SJSA1 (cell line): ENCODE data around the gene KCNQ1. TPM values are rescaled to one million over a fixed set of nuclear protein-coding genes. Genes with fewer than 3 reads are reported as not detected.

Experiments
- DNase-seq, 2 experiments: peaks; one replicate each; pipeline ENCODE4 v3.0.0-alpha.2; 2015 to 2020; ENCODE audit warnings: low spot score in 2 of 2, low read depth in 1 of 2
- H3K27ac ChIP-seq: fragments of 250-450 bp; sonication (Bioruptor Pico); 2 replicates; pipeline ENCODE4 v1.5.1; 2020; ENCODE audit warnings: mild to moderate bottlenecking, moderate library complexity
- H3K27me3 ChIP-seq: fragments of 250-450 bp; sonication (Bioruptor Pico); replicated peaks from 2 replicates; pipeline ENCODE4 v1.5.1; 2020; ENCODE audit warnings: mild to moderate bottlenecking, moderate library complexity
- H3K36me3 ChIP-seq: fragments of 250-450 bp; sonication (Bioruptor Pico); 2 replicates; pipeline ENCODE4 v1.5.1; 2020; ENCODE audit warnings: mild to moderate bottlenecking
- H3K4me1 ChIP-seq: fragments of 250-450 bp; sonication (Bioruptor Pico); replicated peaks from 2 replicates; pipeline ENCODE4 v1.6.1; 2021; ENCODE audit warnings: mild to moderate bottlenecking
- H3K4me3 ChIP-seq: fragments of 250-450 bp; sonication (Bioruptor Pico); 2 replicates; pipeline ENCODE4 v1.5.1; 2020; ENCODE audit warnings: mild to moderate bottlenecking
- H3K9me3 ChIP-seq: fragments of 250-450 bp; sonication (Bioruptor Pico); replicated peaks from 2 replicates; pipeline ENCODE4 v1.5.1; 2020; ENCODE audit warnings: mild to moderate bottlenecking
- total RNA-seq: library from RNA; depleted of rRNA; stranded (reverse); fragments of >200 nt; shearing (Covaris generic); gene quantifications from 2 replicates; pipeline ENCODE4 v1.2.3, GENCODE V29; 2014

KCNQ1 gene
- total RNA-seq, 1 experiment from 2014 or later, result not detected

DNA sequence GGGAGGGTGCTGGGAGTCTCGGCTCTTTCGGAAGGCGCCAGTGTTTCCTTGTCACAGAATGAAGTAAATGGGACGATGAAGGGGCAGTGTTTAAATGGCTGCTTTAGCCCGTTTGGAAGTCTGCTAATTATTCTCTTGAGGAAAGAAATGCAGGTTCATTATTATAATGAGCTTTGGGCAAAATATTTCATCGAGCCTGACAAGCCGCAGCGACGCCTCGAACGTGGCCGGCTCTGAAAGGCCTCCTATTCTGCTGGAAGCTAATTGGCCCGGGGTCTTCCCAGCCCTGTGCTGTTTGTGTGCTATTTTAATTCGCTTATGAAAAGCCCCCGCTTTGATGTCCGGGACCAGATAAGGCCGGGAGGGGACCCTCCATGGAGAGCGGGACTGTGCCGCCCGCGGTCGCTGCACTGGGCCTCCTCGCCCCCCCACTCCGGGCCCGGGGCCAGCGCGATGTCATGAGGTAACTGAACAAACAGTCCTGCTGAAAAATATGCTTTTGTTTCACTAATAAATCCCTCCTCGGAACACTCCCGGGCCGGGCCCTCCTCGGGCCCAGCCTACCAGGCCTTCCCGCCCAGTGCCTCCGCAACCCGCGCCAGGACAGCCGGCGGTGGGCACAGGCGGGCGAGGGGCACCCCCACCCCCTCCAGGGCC, 362.3 kb downstream of the KCNQ1 start:
- Histone ChIP-seq H3K9me3 (peaks cover 16% of the 10 kb centered on the region), H3K36me3 (no peaks in the 10 kb centered on the region), H3K27me3 (peaks cover 47% of the 10 kb centered on the region), H3K4me3 (no peak overlapping the region), H3K4me1 (no peaks in the 10 kb centered on the region), H3K27ac (no peak overlapping the region)
- peak in 1 of 2 experiments; percentile 51 for DNase-seq

- Histone ChIP-seq H3K36me3 (no peaks in the 10 kb centered on the region), H3K4me1 (no peaks in the 10 kb centered on the region), H3K9me3 (peaks cover 16% of the 10 kb centered on the region), H3K27ac (no peak overlapping the region), H3K4me3 (no peak overlapping the region), H3K27me3 (peaks cover 47% of the 10 kb centered on the region)
- DNase-seq, result peak in 1 of 2 experiments; percentile 43
Observed at GRCh38 chr11:2807801-2808241, 363.0 kb downstream of the KCNQ1 start.

DNA sequence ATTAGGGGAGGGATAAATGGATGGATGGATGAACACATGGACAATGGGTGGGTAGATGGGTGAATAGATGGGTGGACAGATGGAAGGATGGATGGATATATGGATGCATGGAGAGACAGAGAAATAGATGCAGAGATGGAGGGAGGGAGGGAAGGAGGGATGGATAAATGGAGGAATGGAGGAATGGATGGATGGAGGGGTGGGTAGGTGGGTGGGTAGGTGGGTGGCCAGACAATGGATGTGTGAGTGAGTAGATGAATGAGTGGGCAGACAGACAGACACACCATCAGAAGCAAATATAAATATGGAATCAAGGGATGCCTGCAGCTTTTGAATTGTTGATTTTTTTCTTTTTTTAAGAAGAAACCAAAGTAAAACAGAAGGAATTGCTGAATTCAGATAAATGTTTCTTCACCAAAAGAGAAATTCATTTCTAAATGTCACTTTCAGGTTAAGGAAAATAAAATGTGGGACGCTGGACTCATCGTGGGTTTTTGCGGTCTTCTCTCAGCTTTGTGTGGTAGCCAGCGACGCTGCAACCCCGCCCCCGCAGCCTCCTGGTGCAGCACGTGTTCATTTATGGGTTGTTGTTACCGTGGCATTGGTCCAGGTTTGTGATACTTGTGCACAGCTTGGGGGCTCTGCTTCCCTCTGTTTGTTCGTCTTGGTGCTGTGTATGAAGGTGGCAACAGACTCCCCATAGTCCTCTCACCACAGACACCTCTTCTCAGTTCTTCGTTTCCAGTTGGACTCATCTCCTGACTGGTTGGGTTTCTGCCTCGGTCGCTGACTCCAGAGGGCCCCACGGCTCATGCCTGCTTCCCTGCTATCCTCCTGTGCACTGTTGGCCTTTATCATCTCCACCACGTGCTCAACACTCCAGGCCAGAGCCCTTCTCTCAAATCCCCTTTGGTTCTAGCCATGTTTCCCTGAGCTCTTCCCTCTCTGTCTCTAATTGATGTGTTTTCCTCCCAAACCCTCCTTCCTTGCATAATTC, 364.3 kb downstream of the KCNQ1 start:
- H3K27me3 ChIP-seq, result peaks cover 47% of the 10 kb centered on the region
- no peak overlapping the region for H3K27ac ChIP-seq
- no peaks in the 10 kb centered on the region for H3K36me3 ChIP-seq
- no peak overlapping the region for H3K4me3 ChIP-seq
- H3K4me1 ChIP-seq, result peaks cover 5% of the 10 kb centered on the region; the same call in 1 of the 2 replicates
- peak in 1 of 2 experiments; percentile 37 for DNase-seq
- H3K9me3 ChIP-seq, result peaks cover 16% of the 10 kb centered on the region

GRCh38 chr11:2809854-2810253, 365.0 kb downstream of the KCNQ1 start:
- Histone ChIP-seq H3K4me3 (no peak overlapping the region), H3K9me3 (peaks cover 16% of the 10 kb centered on the region), H3K27me3 (peaks cover 45% of the 10 kb centered on the region), H3K27ac (no peak overlapping the region), H3K36me3 (no peaks in the 10 kb centered on the region), H3K4me1 (peaks cover 5% of the 10 kb centered on the region; the same call in 1 of the 2 replicates)
- DNase-seq, result no peak

DNA sequence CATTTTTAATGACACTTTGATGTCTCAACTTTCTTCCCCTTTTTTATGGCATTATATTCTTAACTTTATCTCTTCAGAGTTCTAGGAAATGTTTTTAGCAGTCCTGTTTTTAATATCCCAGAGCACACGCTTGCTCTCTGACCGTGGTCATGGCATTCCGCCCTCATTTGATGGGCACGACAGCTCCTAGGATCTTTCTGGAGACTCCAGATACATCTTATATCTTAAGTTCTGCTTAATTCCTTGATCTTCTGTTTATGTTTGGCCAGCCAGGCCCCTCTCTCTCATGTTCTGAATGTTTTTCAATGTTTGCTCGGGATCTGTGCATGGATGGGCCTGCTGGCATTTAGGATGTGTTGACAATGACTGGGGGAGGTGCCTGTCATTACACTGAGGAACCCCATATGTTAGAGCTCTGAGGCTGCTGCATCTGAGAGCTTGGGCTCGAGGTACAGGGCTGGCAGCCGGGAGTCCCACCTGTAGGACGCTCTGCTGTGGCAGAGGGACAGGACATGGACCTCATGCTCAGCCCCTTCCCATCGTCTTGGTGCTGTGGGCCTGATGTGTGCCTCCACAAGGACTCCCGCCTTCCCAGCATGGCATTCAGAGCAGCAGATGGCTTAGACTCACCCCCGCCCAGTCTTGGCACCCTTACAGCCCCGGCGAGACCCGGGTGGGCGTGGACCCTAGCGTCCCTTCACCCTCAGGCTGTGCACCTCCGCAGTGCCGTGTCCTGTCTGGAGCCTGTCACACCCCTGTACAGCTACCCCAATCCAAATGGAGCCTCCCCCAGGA, 365.8 kb downstream of the KCNQ1 start:
- peaks cover 39% of the 10 kb centered on the region for H3K27me3 ChIP-seq
- H3K4me3 ChIP-seq, result no peak overlapping the region
- H3K9me3 ChIP-seq, result peaks cover 18% of the 10 kb centered on the region
- H3K27ac ChIP-seq, result no peak overlapping the region
- DNase-seq, result no peak
- H3K36me3 ChIP-seq, result no peaks in the 10 kb centered on the region
- peaks cover 5% of the 10 kb centered on the region; the same call in 1 of the 2 replicates for H3K4me1 ChIP-seq

DNA sequence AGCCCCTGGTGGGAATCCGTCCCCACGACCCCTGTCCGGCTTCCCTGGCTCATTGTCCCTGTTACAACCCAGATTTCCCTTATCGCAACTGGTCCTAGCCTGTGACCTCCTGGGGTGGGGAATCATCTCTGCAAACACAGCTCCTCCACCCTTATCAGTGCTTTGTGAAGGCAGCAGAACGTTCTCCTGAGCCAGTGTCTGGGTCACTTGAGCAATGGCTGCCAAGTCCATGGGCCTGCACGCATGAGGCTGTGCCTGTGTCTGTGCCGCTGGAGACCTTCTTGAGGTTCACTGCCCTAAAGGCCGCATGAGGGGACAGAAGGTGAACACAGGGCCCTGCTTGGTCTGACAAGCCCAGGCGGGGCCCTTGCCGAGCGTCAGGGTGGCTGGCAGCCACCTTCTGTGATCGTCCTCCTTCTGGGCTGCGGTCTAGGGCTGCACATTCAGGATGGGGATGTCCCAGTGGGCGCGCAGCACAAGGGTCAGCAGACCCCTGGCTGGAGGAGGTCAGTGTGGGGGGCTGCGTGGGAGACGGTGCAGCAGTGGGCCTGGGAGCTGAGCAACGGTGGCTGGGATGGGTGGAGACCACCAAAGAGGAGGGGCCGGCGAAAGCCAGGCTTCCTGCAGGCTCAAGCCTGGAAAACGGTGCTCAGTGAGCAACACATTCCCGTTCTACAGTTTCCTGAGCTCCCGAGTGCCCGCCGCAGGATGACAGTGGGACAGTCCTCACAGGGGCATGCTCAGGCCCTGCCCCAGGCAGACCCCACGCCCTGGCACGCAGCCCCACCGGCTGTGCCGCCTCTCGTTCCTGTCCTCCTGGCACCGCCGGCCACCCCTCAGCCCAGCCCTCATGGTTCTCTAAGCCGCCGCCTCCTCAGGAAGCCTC, 366.6 kb downstream of the KCNQ1 start:
- H3K27ac ChIP-seq, result no peak overlapping the region
- no peak overlapping the region for H3K4me3 ChIP-seq
- peaks cover 27% of the 10 kb centered on the region for H3K9me3 ChIP-seq
- H3K27me3 ChIP-seq, result peaks cover 31% of the 10 kb centered on the region
- peaks cover 5% of the 10 kb centered on the region; the same call in 1 of the 2 replicates for H3K4me1 ChIP-seq
- no peaks in the 10 kb centered on the region for H3K36me3 ChIP-seq
- DNase-seq, result no peak

DNA sequence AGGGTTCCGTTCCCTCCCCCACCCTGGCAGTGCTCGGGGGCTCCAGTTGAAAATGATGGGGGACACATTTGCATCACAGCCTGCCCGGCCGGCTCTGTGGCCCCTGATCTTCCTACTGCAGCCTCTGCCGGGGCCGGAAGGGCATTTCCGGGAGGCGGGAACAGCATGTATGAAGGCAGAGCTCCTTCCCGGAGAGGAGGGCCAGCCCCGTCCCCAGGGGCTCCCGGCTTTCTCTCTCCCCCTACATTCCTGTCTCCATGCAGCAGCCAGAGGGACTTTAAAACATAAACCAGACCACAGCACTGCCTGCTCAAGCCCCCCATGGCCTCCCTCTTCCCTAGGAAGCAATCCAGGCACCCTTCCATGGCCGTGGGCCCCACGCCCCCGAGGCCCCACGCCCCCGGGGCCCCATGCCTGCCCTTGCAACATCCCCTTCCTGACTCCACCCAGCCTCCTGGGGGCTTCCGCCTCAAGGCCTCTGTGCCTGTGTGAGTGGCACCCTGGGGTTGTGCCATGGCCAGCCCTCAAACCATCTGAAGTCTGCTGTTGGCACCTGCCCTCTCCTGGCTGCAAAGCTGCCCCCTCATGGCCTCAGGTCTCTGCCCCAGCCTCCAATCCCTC, 367.7 kb downstream of the KCNQ1 start:
- Histone ChIP-seq H3K4me3 (no peak overlapping the region), H3K27me3 (peaks cover 22% of the 10 kb centered on the region), H3K4me1 (peaks cover 13% of the 10 kb centered on the region), H3K27ac (no peak overlapping the region), H3K36me3 (no peaks in the 10 kb centered on the region), H3K9me3 (peaks cover 28% of the 10 kb centered on the region)
- DNase-seq, result no peak

GRCh38 chr11:2813141-2813908, 368.5 kb downstream of the KCNQ1 start:
- DNase-seq, result peak in 1 of 2 experiments; percentile 32
- no peak overlapping the region for H3K27ac ChIP-seq
- peaks cover 13% of the 10 kb centered on the region for H3K4me1 ChIP-seq
- peaks cover 14% of the 10 kb centered on the region for H3K27me3 ChIP-seq
- no peak overlapping the region for H3K4me3 ChIP-seq
- no peaks in the 10 kb centered on the region for H3K36me3 ChIP-seq
- H3K9me3 ChIP-seq, result peaks cover 28% of the 10 kb centered on the region

DNA sequence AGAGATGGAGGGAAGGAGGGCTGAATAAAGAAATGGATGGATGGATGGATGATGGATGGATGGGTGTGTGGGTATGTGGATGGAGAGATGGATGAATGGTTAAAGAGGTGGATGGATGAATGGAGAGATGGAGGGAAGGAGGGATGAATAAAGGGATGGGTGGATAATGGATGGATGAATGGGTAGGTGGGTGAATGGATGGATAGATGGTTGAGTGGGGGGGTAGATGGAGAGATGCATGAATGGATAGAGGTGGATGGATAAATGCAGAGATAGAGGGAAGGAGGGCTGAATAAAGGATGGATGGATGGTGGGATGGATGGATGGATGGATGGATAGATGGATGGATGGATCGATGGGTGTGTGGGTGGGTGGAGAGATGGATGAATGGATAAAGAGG, 369.2 kb downstream of the KCNQ1 start:
- Histone ChIP-seq H3K27me3 (peaks cover 8% of the 10 kb centered on the region), H3K36me3 (no peaks in the 10 kb centered on the region), H3K4me1 (peaks cover 13% of the 10 kb centered on the region), H3K9me3 (peaks cover 28% of the 10 kb centered on the region), H3K27ac (no peak overlapping the region), H3K4me3 (no peak overlapping the region)
- DNase-seq, result no peak

GRCh38 chr11:2814751-2815150, 369.9 kb downstream of the KCNQ1 start:
- Histone ChIP-seq H3K36me3 (no peaks in the 10 kb centered on the region), H3K9me3 (peaks cover 29% of the 10 kb centered on the region), H3K4me1 (peaks cover 13% of the 10 kb centered on the region), H3K4me3 (no peak overlapping the region), H3K27ac (no peak overlapping the region), H3K27me3 (0 out of 2 replicates have a peak, but pooled peaks cover 2% of the 10 kb centered on the region)
- DNase-seq, result no peak

GRCh38 chr11:2815762-2816496, 371.1 kb downstream of the KCNQ1 start:
- no peak for DNase-seq
- no peak overlapping the region for H3K27ac ChIP-seq

More at GRCh38 chr11:2815762-2816496, 371.1 kb downstream of the KCNQ1 start:
- no peaks in the 10 kb centered on the region for H3K27me3 ChIP-seq
- H3K9me3 ChIP-seq, result peaks cover 23% of the 10 kb centered on the region
- H3K4me3 ChIP-seq, result no peak overlapping the region
- H3K4me1 ChIP-seq, result peaks cover 13% of the 10 kb centered on the region
- H3K36me3 ChIP-seq, result no peaks in the 10 kb centered on the region
